ENCODE results near the gene UST.

GRCh38 chr6:148943451-148943850 is 196.6 kb downstream of the UST start:
- TF ChIP-seq, protein P1, sequence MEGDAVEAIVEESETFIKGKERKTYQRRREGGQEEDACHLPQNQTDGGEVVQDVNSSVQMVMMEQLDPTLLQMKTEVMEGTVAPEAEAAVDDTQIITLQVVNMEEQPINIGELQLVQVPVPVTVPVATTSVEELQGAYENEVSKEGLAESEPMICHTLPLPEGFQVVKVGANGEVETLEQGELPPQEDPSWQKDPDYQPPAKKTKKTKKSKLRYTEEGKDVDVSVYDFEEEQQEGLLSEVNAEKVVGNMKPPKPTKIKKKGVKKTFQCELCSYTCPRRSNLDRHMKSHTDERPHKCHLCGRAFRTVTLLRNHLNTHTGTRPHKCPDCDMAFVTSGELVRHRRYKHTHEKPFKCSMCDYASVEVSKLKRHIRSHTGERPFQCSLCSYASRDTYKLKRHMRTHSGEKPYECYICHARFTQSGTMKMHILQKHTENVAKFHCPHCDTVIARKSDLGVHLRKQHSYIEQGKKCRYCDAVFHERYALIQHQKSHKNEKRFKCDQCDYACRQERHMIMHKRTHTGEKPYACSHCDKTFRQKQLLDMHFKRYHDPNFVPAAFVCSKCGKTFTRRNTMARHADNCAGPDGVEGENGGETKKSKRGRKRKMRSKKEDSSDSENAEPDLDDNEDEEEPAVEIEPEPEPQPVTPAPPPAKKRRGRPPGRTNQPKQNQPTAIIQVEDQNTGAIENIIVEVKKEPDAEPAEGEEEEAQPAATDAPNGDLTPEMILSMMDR (optimal IDR thresholded peaks at IDR 0.05 in 1 of 3, IDR thresholded peaks at IDR 0.05 in 1 of 3, conservative IDR thresholded peaks at IDR 0.05 in 1 of 3; ENCODE audit: extremely low read depth in 1 of 3, insufficient read depth in 2 of 3, low read length in 3 of 3) = no peak
- TF ChIP-seq EZH2 (IDR thresholded peaks at IDR 0.05; ENCODE audit: low read length) = no peak
